Stimulated activated CD4-positive, alpha-beta T cell treated with anti-CD3 and anti-CD28 coated beads, Interleukin-2, amount 100 ng/mL, for 24 hours (primary cell): ENCODE measurements around the gene ISX.
A peak's percentile ranks its signal among the peaks of the same experiment; 100 is the strongest.
"Not testable (repeated sequence)": the region's sequence is repeated elsewhere in the genome, so short reads cannot be mapped to it uniquely, and the experiment has no call there.

Experiments
- DNase-seq, 2 donors: peaks; one replicate each; pipeline ENCODE4 v3.0.0-alpha.2; 2020

ISX gene

GRCh38 chr22:35065796-35066218 lies at the start of gene ISX:
TSS of gene ISX (plus strand) at chr22:35066158. CDS start at chr22:35067088, 930 bp downstream.
- DNase-seq = no peak

DNA sequence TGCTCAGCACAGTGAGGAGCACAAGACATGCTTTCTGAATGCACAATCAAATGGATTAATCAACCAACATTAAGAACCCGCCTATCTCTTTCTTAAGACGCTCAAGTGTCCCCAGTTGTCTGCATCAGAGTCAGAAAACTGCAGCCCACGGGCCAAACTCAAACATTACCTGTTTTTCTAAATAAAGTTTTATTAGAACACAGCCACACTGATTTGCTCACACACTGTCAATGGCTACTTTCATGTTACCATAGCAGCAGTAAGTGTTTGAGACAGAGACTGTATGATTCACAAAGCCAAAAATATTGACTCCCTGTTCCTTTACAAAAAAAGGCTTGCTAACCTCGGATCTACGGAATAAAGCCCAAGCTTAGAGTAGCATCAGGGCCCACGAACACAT lies 49.0 kb upstream of the ISX start:
- no peak for DNase-seq

- no peak for DNase-seq
Measured at GRCh38 chr22:35018995-35019394, 47.0 kb upstream of the ISX start.

- no peak for DNase-seq
Measured at GRCh38 chr22:35020517-35020916, 45.4 kb upstream of the ISX start.

DNA sequence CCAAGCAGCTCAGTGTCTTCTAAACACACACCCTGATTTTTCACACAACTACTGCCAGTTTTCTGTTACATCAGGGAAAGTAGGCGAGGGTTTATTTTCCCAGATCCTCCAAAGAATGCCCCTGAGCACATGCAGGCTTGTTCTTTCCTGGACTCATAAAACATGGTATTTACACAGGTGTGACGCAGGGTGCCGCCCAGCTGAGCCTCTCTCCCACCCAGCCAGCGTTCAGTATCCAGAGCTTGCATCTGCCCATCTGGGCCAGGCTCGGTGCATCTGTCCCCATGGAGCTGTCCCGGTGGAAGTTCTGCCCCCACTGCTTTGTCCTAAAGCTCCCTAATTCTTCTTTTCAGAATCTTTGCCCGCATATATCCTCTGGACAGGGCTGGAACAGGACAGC lies 44.8 kb upstream of the ISX start:
- DNase-seq = no peak

DNA sequence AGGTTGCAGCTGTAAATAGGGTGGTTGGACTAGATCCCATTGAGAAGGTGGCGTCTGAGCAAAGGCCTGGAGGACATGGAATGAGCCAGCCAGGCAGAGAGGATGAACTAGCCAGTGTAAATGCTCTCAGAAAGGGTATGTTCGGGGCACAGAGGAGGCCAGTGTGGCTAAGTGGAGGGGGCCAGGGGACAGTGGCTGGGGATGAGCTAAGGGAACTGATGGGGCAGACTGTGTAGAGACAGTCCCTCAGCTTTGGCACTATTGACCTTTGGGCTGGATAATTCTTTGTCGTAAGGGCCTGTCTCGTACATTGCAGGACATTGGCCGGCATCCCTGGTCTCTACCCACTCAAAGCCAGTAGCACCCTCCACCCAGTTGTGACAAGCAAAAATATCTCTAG lies 43.7 kb upstream of the ISX start:
- DNase-seq = no peak

DNA sequence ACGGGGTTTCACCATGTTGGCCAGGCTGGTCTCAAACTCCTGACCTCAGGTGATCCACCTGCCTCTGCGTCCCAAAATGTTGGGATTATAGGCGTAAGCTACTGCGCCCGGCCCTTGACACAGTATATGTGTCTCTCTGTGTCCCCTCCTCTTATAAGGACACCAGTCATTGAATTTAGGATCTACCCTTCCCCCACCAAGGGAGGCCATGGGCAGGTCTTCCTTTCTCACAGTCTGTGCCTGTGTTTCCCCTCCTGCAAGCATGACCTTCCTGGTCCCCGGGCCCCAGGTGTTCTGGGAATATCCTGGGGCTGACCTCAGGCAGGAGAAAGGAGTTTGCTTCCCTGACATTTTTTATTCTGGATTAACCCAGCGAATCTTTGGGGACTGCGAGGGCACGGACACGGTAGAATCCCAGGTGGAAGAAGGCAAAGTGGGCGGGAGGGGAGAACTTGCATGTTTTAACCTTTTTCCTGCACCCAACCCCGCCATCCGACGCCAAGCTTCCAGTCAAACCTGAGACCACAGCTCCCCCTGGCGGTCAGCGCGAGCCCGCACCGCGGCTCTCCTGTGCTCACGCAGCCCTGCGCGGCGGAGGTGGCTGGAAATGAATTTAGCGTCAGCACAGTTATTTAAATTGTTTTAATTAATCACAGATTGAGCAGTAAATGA lies 42.1 kb upstream of the ISX start:
- peak; percentile 67 to 86 for DNase-seq

GRCh38 chr22:35024364-35024692 lies 41.6 kb upstream of the ISX start:
- DNase-seq = no peak

DNA sequence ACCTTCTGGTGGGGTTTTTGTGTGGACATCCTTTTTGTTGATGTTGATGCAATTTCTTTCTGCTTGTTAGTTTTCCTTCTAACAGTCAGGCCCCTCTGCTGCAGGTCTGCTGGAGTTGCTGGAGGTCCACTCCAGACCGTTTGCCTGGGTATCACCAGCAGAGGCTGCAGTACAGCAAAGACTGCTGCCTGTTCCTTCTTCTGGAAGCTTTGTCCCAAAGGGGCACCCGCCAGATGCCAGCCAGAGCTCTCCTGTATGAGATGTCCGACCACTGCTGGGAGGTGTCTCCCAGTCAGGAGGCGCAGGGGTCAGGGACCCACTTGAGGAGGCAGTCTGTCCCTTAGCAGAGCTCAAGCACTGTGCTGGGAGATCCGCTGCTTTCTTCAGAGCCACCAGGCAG lies 35.8 kb upstream of the ISX start:
- not testable (repeated sequence) for DNase-seq

DNA sequence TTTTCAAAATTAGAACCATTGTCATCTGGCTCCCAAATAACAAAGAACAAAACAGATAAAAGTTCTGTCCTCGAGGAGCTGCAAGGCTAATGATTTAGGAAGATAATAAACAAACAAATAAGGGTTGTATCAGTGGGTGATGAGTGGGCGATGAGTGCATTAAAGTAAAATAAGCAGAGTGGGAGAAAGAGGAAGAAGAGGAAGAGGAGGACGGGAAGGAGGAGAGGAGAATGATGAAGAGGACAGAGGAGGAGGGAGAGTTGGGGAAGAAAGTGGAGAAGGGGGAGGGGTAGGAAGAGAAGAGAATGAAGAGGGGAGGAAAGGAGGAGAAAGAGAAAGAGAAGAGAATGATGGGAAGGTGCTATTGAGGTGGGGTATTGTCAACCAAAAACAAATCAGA lies 33.4 kb upstream of the ISX start:
- DNase-seq = no peak

DNA sequence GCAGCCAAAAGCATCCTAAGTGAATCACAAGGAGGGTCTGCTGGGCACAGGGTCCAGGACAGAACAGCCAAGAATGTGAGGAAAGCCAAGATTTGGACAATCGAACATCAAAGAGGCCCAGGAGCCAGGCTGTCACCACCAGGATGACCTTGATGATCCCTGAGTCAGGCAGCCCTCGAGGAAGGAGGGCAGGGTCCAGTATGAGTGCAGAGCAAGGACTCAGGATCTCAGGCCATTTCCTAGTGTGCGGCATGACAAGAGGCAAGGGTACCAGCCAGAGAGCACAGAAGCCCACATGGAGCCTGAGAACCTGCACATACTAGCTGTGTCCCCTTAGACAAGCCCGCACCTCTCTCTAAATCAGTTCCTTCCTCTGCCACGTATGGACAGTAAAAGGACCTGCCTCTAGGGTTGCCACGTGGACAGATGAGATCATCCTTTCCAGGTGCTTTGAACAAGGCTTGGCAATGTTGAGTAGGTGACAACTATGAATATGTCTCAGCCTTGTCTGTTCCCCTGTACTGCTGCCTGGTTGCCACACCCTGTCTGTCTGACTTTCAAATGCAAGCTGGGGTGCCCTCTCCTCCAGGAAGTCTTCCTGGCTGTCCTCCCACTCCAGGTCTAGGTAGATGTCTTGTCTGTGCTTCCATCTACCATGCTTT lies 32.2 kb upstream of the ISX start:
- DNase-seq = no peak

GRCh38 chr22:35034963-35035362 lies 31.0 kb upstream of the ISX start:
- DNase-seq = no peak

- no peak for DNase-seq
Measured at GRCh38 chr22:35037089-35037488, 28.9 kb upstream of the ISX start.

DNA sequence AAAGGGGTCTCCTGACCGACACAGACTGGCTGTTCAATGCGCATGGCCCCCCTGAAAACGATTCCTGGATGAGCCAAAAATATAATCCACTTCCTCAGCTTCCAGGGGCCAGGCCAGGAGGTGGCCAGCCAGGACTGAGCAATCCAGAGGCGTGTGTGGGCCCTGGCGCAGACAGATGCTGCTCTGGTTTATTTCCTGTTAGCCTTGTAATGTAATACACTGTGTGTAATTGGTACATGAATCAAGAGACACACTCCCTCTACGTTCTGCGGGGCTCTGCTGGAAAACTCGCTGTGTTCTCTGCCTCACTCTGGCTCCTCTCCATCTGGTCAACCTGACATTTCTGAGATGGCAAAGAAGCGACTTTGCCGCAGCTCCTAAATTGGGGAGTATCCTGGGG lies 26.3 kb upstream of the ISX start:
- no peak for DNase-seq

DNA sequence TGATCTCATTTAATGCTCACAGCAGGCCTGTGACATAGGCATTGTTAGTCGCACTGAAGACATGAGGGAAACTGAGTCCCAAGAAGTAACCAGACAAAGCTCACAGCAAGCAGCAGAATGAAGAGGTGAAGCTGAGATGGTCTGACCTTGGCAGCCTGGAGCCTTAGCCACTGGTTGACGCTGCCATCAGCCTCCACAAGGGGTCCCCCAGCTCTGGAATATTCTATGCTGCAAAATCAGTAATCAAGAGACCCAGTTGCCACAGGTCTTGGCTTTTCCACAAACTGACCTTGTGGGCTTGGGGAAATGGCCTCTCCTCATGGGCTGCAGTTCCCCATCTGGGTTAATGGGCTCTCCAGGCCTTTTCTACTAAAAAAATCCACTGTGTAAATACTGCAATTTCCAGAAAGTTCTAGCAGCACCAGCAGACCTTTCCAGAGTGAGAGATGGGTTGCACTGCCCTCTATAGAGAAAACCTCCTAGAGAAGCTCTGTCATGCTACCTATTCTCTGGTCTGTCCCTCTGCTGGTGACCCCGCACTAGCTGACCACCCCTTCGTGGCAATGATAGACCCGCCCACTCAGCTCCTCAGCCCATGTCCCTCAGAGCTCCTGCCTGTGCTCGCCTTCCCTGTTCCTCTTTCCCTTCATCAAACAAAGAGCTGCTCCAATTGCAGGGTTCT lies 22.6 kb upstream of the ISX start:
- DNase-seq = no peak

- no peak for DNase-seq
Measured at GRCh38 chr22:35043934-35044319, 22.0 kb upstream of the ISX start.

- DNase-seq = no peak
Measured at GRCh38 chr22:35044607-35045390, 21.2 kb upstream of the ISX start.

DNA sequence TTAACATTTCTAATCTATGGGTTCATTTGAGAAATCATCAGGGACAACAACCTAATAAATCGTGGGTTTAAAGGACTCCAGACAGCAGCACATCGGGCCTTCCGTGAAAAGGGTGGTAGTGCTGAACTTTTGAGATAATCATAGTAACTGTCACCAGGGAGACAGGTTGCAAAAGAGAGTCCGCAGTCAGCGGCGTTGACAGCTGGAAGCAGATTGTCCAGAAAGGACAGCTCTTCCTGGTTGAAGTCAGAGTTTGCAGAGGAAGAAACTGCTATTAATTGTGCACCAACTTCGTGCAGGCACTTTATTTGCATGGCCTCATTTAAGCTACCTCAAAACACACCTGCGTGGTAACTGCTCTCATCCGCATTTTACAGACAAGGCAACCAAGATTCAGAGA lies 20.5 kb upstream of the ISX start:
- DNase-seq = no peak

DNA sequence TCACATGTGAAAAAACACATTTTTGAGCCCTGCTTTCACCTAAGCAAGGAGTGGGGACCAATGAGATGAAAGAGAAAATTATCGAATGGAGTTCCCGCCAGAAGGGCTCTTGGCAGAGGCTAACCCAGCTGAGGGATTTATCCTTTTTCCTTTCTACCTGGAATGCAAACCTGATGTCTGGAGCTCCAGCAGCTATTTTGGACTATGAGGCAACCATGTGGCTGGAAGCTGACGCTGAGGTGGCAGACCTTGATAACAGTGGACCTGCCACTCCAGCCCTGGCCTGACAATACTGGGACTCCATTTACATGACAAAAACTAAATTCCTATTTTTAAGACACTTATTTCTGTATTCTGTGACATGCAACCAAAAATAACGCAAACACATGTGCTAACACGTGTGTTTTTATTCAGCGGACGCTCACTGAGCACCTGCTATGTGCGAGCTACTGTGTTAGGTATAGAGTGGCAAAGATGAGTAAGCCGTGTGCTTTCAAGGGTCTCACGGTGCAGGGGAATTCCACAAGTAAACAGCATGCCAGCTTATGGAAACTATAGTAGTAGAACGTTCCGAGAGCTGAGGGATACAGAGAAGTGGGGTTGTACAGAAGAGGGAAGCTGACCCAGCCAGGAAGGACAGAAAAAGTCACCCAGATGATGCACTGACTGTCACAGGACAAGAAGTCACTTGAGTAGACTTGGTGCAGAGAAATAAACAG lies 19.1 kb upstream of the ISX start:
- no peak for DNase-seq

GRCh38 chr22:35050038-35050437 lies 15.9 kb upstream of the ISX start:
- DNase-seq = not testable (repeated sequence)

- DNase-seq = no peak
Measured at GRCh38 chr22:35051013-35051535, 14.9 kb upstream of the ISX start.

DNA sequence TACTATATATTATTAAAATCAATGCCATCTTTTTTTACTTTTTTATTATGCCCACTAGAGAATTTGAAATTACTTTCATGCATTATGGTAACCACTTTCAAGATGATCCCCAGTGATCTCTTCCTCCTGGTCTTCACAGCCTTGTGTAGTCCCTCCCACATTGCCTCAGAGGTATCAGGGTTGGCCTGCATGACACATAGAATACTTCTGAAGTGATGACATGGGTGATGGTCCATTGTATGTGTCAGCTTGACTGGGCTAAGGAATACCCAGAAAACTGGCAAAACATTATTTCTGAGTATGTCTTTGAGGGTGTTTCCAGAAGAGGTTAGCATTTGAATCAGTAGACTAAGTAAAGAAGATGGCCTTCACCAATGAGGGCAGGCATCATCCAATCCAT lies 14.2 kb upstream of the ISX start:
- no peak for DNase-seq
